Adipocyte (in vitro differentiated cells): ENCODE measurements around the gene RASGEF1B.

Experiments
- DNase-seq: peaks from one replicate; pipeline ENCODE4 v3.0.0-alpha.2; 2015; ENCODE audit warnings: low read depth
- H3K27me3 ChIP-seq: replicated peaks from 2 replicates; pipeline ENCODE4 v1.7.0; 2013; ENCODE audit warnings: mild to moderate bottlenecking, low read length, moderate library complexity; ENCODE audit not compliant: control insufficient read depth, insufficient read depth
- H3K36me3 ChIP-seq: 2 replicates; pipeline ENCODE4 v1.7.0; 2013; ENCODE audit warnings: low read length, mild to moderate bottlenecking, moderate library complexity; ENCODE audit not compliant: control insufficient read depth, insufficient read depth, severe bottlenecking
- H3K4me1 ChIP-seq: 2 replicates; pipeline ENCODE4 v1.7.0; 2013; ENCODE audit warnings: mild to moderate bottlenecking, low read length, moderate library complexity; ENCODE audit not compliant: control insufficient read depth, insufficient read depth
- H3K4me3 ChIP-seq: 2 replicates; pipeline ENCODE4 v1.7.0; 2013; ENCODE audit warnings: mild to moderate bottlenecking, low read length, moderate library complexity
- H3K9ac ChIP-seq: 2 replicates; pipeline ENCODE4 v1.7.0; 2013; ENCODE audit warnings: mild to moderate bottlenecking, low read length, moderate library complexity
- H3K9me3 ChIP-seq: 2 replicates; pipeline ENCODE4 v1.7.0; 2013; ENCODE audit warnings: mild to moderate bottlenecking, low read length, moderate library complexity; ENCODE audit not compliant: control insufficient read depth

Gene RASGEF1B

DNA sequence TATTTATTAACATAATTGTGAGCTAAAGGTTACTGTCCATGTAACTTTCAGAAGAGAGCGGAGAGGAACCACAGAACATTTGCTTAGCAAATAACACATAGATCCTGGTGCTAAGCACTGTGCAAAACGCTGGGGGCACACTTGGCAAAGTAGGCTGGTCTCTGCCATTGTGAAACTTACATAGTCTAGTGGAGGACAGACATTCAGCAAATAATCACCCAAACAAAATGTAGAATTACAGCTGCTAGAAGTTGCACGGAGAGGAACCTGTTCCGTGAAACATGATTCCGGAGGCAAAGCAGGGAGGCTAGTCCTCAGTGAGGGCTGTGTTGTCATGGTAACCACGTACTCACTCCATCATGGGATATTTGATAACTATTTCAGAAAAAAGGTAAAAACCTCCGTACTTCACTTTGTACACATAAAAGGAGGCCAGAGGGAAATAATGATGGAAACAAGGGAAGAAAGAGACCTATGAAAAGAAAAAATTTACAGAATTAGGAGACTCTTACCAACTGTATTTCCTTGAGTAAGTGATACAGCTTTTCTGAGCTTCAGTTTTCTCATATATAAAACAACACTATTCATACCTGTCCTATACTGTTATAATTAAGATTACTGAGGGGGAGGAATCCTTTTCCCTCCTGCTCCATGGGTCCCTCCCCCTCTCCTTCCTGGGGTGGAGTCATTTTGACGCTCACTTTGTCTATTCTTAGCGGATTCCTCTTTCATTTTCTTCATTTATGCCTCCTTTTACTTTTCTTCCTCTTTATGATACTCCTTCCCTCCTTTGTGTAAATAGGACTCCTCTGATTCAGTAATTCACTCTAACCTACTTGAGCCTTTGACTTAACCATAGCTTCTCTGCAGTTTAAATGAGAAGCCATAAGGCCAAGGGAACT lies 825 bp upstream of the RASGEF1B start:
- Histone ChIP-seq H3K27me3 (no peaks in the 10 kb centered on the region), H3K36me3 (no peaks in the 10 kb centered on the region), H3K4me3 (peak overlapping the region; percentile 92), H3K9me3 (no peaks in the 10 kb centered on the region), H3K9ac (peak overlapping the region; percentile 75), H3K4me1 (peaks cover 24% of the 10 kb centered on the region)
- peak; percentile 59 for DNase-seq

DNA sequence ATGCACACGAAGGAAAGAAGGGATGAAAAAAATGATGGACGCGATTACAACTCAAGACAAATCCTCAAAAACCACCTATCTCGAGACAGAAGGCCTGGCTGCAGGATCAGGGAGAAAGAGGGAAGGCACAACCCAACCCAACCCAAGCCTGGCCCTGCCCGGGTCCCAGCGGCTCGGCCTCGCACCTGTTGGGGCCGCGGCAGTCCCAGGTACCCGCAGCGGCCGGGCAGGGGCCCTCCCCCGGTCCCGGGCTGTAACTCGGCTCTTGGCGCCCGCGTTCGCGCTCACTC lies 464 bp downstream of the RASGEF1B start:
- Histone ChIP-seq H3K36me3 (no peaks in the 10 kb centered on the region), H3K9ac (peak overlapping the region; percentile 75), H3K9me3 (no peaks in the 10 kb centered on the region), H3K4me3 (peak overlapping the region; percentile 92), H3K27me3 (no peaks in the 10 kb centered on the region), H3K4me1 (peaks cover 24% of the 10 kb centered on the region)
- no peak for DNase-seq

DNA sequence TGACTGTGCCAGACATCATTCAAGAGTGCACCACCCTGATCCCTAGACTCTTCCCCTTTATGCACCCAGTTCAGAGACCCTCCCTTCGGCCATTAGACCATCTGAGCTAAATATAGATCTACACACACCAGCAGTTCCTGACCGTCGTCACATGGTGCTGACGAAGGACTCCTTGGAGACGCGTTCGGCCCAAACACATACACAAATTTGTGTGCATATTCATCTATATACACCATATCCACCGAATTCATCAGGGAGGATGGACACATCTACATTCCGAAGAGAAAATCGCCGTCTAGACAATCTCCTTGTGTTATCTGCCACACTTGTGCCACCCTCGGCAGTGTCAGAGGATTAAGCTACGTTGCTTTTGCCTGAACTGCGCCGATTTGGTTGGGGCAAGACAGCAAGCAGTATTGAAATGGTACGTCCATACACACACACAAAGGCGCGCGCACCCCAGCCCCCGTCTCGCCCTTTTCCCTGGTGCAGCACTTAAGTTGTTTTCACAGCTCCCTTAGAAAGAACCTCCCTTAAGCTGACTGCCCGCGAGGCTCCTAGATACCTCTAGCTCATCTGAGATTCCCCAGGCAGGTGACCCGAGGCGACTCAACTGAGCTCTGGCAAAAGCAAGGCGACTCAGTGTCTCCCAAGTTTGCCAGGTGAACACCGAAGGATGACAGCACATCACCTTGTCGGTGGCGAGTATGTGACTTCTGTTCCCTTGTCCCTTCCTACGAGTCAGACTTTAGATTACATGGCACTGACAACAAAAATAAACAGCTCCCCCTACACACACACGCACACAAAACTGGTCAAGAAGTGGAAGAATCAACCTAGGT lies 1.0 kb downstream of the RASGEF1B start:
- Histone ChIP-seq H3K4me3 (peak overlapping the region; percentile 92), H3K9ac (peak overlapping the region; percentile 75), H3K9me3 (no peaks in the 10 kb centered on the region), H3K27me3 (no peaks in the 10 kb centered on the region), H3K36me3 (no peaks in the 10 kb centered on the region), H3K4me1 (peaks cover 24% of the 10 kb centered on the region)
- DNase-seq, result peak; percentile 12

DNA sequence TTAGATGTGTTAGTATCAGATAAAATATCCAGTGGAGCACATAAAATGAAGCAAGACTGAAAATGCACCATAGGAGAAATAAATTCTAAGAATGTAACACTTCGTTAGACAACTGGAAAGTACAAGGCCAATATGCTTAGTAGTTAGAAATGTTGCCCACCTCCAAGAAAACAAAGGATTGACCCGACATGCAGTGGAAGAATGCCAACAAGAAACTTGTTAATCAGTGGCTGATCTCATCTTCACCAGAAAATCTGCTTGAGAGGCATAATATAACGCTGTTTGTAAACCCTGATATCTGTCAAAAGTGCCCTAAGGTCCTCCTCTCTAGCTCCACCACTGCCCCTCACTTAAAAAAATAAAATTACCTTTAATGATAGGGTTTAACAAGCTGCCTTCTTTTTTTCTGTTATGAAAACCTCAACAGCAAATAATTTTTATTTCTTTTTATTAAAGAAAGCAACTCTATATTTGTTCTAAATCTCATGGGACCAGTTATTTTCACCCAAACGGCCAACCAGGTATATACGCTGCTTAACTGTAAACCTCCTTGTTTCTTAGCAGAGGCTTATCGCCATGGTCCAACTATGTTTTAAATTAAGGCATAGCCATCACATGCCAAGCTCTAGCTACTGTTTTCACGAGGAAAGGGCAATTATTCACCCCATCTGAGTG lies 1.8 kb downstream of the RASGEF1B start:
- peak overlapping the region; percentile 92 for H3K4me3 ChIP-seq
- H3K27me3 ChIP-seq, result no peaks in the 10 kb centered on the region
- H3K9me3 ChIP-seq, result no peaks in the 10 kb centered on the region
- H3K36me3 ChIP-seq, result no peaks in the 10 kb centered on the region
- H3K4me1 ChIP-seq, result peaks cover 24% of the 10 kb centered on the region
- peak overlapping the region; percentile 75 for H3K9ac ChIP-seq
- DNase-seq, result no peak

DNA sequence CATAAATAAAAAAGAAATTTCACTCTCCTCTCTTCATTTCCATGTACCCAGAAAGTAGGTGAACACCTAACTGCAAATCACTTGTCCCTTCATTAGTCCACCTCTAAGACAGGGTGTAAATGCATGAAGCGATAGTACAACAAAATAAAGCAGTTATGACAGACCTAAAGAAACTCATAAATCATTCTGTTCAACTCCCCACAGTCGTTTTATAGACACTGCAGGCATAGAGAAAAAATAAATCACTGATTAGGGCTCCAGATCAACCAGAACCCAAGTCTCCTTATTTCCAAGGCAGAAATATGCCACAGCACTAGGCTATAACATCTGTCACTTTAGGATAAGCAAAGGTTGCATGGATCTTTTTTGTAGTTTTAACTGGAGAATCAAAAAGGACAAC lies 3.0 kb downstream of the RASGEF1B start:
- no peaks in the 10 kb centered on the region for H3K9me3 ChIP-seq
- H3K36me3 ChIP-seq, result no peaks in the 10 kb centered on the region
- no peak overlapping the region for H3K9ac ChIP-seq
- DNase-seq, result no peak
- H3K4me1 ChIP-seq, result peaks cover 24% of the 10 kb centered on the region
- H3K4me3 ChIP-seq, result no peak overlapping the region
- no peaks in the 10 kb centered on the region for H3K27me3 ChIP-seq

DNA sequence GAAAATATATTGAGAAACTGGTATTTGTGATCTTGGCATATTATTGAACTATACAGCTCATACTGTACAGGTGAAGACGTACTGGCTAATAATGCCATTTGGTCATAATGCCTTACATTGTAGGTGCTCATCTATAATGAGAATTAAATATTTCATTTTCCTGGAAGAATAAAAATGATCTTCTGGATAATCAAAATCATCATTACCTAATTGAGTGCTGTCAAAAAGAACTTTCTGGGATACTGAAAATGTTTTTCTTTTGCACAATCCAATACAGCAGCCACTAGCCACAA lies 4.1 kb downstream of the RASGEF1B start:
- H3K9ac ChIP-seq, result no peak overlapping the region
- DNase-seq, result no peak
- no peaks in the 10 kb centered on the region for H3K9me3 ChIP-seq
- peaks cover 24% of the 10 kb centered on the region for H3K4me1 ChIP-seq
- no peaks in the 10 kb centered on the region for H3K27me3 ChIP-seq
- H3K36me3 ChIP-seq, result no peaks in the 10 kb centered on the region
- H3K4me3 ChIP-seq, result no peak overlapping the region

DNA sequence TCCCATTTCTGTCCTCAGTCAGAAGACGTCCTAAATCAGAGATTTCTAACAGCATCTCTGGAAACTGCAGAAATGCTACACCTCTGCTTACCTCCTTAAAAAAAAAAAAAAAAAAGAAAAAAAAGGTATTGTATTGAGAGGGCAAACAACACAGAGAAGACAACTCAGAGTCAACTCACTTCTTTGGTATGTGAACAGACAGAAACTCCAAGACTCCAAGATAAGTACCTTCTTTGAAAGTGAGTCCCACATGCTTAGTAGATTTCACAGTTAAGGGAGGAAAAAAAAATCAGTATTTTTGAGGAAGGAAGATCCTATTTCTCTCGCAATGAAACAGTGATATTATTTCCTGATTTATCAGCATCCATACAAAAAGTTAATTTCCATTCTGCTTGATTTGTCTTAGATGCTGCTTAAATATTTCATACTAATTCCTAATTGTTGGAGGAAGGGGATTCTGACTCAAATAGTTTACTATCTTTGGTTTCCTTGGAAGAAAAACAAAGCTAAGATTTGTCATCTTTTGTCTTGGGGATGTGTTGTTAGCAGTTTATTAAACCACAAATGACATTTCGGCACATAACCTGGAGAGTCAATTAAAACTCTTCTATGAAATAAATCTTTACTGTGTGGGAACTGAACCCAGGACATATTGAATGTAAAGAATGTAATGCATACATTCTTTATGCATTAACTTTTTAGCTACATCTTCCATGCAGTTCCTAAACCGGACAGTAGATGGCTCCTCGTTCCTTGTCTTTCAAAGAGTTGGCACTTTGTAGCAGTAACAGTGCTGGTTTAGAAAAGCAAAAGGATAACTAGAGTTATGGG lies 4.7 kb downstream of the RASGEF1B start:
- peak; percentile 91 for DNase-seq
- Histone ChIP-seq H3K27me3 (no peaks in the 10 kb centered on the region), H3K36me3 (no peaks in the 10 kb centered on the region), H3K4me1 (peaks cover 19% of the 10 kb centered on the region), H3K9ac (no peak overlapping the region), H3K4me3 (no peak overlapping the region), H3K9me3 (no peaks in the 10 kb centered on the region)

DNA sequence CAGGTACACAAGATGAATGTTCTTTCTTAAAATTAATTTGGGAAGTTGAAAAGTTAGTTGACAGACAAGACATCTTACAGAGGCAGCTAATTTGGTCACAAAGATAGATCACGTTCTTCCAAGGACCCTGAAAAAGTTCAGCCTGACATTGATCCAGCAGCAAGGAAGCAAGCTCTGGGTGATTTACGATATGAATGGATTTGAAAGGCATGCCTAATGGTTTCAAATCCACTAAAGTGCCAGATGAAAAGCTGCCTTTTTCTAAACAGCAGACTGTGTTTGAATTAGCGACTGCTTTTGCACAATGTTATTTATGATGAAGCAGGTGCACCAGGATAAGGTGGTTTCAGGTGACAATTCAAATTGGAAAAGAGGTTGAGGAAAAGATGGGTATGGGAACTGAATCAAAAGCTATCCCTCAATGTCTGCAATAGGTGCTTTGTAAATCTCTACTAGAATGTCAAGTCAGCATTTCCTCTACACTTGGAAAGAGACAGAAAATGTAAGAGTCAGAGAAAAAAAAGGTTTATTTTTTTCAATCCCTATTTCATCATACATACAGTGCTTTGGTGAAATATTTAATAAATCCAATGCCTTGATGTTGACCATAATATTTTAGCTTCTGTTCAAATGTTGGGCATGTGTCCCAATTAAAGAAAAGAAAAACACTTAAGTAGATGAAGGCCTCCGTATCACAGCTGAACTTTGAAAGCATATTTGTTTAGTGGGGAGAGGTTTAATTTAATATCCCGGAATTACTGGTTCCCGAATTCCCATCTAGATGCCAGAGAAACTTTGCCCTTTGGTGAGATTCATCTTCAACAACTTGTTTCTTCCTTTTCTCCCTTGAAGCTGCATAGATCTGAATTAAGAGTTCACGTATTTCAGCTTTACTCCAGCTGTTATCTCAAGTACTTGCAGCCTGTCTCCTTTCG lies 6.0 kb downstream of the RASGEF1B start:
- H3K27me3 ChIP-seq, result no peaks in the 10 kb centered on the region
- DNase-seq, result no peak

DNA sequence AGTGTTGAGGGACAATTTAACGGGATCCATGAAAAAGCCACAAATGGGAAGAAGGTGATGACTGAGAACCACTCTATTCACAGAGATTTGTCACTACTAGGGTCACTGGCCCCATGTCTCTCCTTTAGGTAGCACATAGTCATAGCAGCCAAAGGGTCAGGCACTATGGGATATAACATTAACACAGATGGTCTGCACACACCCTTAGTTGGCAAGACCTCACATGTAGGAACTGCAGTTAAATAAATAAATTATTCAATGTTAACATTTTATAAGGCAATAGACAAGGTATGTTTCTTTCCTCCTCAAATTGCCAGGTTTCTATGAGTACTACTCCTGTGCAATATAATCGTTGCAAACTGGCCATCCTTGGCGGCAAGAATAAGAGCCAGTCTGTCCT lies 10.9 kb downstream of the RASGEF1B start:
- Histone ChIP-seq H3K9ac (no peak overlapping the region), H3K27me3 (no peaks in the 10 kb centered on the region), H3K4me1 (no peaks in the 10 kb centered on the region), H3K4me3 (no peak overlapping the region), H3K9me3 (no peaks in the 10 kb centered on the region), H3K36me3 (peaks cover 9% of the 10 kb centered on the region)
- DNase-seq, result no peak

More for the DNA sequence above, 6.0 kb downstream of the RASGEF1B start:
- no peak overlapping the region for H3K9ac ChIP-seq
- H3K9me3 ChIP-seq, result no peaks in the 10 kb centered on the region
- no peak overlapping the region for H3K4me3 ChIP-seq
- no peaks in the 10 kb centered on the region for H3K36me3 ChIP-seq
- H3K4me1 ChIP-seq, result peaks cover 13% of the 10 kb centered on the region

DNA sequence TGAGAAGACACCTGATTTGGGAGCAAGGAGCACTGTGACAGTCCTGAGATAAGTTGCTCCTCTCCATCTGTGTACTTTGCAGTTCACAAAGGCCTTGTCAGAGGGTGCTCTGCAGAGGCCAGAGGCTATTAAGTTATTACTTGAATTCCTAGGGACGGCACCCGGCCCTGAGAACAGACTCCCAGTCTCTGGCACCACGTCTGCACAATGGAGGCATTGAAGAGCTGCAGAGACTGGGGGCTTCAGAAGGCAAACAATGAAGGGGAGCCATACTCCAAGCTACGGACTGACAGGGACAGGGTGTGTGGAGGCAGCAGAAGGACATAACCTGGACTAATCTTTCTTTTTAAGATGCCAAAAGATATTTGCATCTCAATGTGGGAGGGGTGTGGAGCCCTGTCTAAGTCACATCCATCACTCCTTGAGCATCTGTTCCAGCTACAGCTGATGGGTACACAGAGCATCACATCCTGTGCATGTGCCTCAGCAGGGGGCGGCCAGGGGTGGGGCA lies 11.5 kb downstream of the RASGEF1B start:
- Histone ChIP-seq H3K4me3 (no peak overlapping the region), H3K4me1 (no peaks in the 10 kb centered on the region), H3K36me3 (peaks cover 9% of the 10 kb centered on the region), H3K9me3 (no peaks in the 10 kb centered on the region), H3K27me3 (no peaks in the 10 kb centered on the region), H3K9ac (no peak overlapping the region)
- DNase-seq, result no peak
